GM12892 (cell line): Measurements from ENCODE around the gene TPRG1.

ENCODE experiments used
- POLR2A ChIP-seq: IDR thresholded peaks from 2 replicates; pipeline ENCODE4 v1.6.1; 2011; ENCODE audit warnings: low read depth, low read length, control low read depth
- POLR2AphosphoS5 ChIP-seq: IDR thresholded peaks from 2 replicates; pipeline ENCODE4 v1.6.1; 2011; ENCODE audit warnings: low read depth, low read length, control low read depth

DNA sequence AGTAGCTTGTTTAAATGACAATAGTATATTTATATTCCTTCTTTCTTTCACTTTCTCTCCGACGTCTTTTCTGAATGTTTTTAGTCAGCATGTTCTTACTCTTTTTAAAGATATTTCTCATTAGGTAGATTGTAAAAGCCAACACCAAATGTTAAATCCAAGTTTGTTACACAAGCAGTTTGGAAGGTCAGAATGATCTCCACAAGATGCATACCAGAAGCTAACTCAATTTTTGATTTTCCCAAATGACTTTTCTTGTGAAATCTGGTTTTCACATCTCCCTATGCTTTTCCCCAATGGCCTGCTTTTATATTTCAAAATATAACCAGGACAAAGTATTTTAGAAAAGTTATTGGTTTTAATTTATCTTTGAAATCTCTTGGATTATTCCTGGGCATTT is 49.7 kb upstream of the TPRG1 start:
- TF ChIP-seq POLR2AphosphoS5 (no peak), POLR2A (no peak)
